Measurements from ENCODE around the gene JPH3. TPM values are rescaled to one million over a fixed set of nuclear protein-coding genes. Genes with fewer than 3 reads are reported as not detected.

The JPH3 gene
- total RNA-seq, 1 experiment from 2014 or later = 32.7 TPM

DNA sequence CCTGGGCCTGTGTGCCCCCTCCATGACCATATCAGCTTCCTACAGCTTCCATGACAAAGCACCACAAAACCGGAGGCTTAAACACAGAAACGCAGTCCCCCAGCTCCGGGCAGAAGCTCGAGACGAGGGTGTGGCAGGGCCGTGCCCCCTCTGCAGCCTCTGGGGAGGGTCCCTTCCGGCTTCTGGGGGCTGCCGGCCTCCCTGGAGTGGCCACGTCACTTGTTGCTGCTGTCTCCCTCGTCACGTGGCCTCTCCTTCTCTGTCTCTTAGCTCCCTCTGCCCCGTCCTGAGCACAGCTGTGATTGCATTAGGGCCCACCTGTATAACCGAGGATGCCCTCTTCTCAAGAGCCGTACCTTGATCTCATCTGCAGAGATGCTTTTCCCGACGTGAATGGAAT lies 64.6 kb downstream of the JPH3 start:
- H3K9ac ChIP-seq (ENCODE audit: extremely low read depth, insufficient read length, low read length) = no peak overlapping the region
- no peak overlapping the region for H4K5ac ChIP-seq (ENCODE audit: insufficient read length, low read depth, low read length)
- H3K18ac ChIP-seq (ENCODE audit: insufficient read length, low read depth, low read length) = no peak overlapping the region
- H3K14ac ChIP-seq (ENCODE audit: insufficient read depth, low read length) = no peak overlapping the region; the same call in 1 of the 2 replicates
- H3K79me1 ChIP-seq (ENCODE audit: insufficient read depth, low read depth, low read length, poor library complexity, severe bottlenecking) = no peaks in the 10 kb centered on the region
- H3K27ac ChIP-seq (ENCODE audit: insufficient read length, low read depth, low read length) = no peak overlapping the region
- Mint-ChIP-seq H3K27ac (no peak overlapping the region), H3K4me1 (peaks cover 6 to 22% of the 10 kb centered on the region in 2 experiments), H3K36me3 (ENCODE audit: insufficient read depth in 1 of 3, low read depth in 3 of 3) (no peaks in the 10 kb centered on the region), H3K4me3 (no peak overlapping the region), H3K27me3 (ENCODE audit: low read depth) (no peaks in the 10 kb centered on the region), H3K9me3 (no peaks in the 10 kb centered on the region)
- no peak overlapping the region for H3K23ac ChIP-seq (ENCODE audit: insufficient read length, low read depth, low read length)
- H2BK12ac ChIP-seq (ENCODE audit: insufficient read length, low read depth, low read length) = no peak overlapping the region
- no peak overlapping the region for H2BK15ac ChIP-seq (ENCODE audit: low read depth, low read length)
- no peaks in the 10 kb centered on the region for H3K79me2 ChIP-seq (ENCODE audit: insufficient read depth, low read length)
- H4K91ac ChIP-seq (ENCODE audit: insufficient read length, low read depth, low read length) = no peak overlapping the region
- no peak overlapping the region for H2AK5ac ChIP-seq (ENCODE audit: insufficient read length, low read length)
- TF ChIP-seq, protein P1, sequence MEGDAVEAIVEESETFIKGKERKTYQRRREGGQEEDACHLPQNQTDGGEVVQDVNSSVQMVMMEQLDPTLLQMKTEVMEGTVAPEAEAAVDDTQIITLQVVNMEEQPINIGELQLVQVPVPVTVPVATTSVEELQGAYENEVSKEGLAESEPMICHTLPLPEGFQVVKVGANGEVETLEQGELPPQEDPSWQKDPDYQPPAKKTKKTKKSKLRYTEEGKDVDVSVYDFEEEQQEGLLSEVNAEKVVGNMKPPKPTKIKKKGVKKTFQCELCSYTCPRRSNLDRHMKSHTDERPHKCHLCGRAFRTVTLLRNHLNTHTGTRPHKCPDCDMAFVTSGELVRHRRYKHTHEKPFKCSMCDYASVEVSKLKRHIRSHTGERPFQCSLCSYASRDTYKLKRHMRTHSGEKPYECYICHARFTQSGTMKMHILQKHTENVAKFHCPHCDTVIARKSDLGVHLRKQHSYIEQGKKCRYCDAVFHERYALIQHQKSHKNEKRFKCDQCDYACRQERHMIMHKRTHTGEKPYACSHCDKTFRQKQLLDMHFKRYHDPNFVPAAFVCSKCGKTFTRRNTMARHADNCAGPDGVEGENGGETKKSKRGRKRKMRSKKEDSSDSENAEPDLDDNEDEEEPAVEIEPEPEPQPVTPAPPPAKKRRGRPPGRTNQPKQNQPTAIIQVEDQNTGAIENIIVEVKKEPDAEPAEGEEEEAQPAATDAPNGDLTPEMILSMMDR (conservative IDR thresholded peaks at IDR 0.05) = no peak
- no peak overlapping the region for H3T11ph ChIP-seq (ENCODE audit: low read length)
- DNase-seq = no peak
- no peaks in the 10 kb centered on the region for H3K4me1 ChIP-seq (ENCODE audit: insufficient read depth, low read length)
- no peaks in the 10 kb centered on the region for H3K9me3 ChIP-seq (ENCODE audit: control insufficient read depth, low read depth, low read length)
- H4K20me1 ChIP-seq (ENCODE audit: control insufficient read depth, insufficient read depth, insufficient read length) = no peaks in the 10 kb centered on the region
- no peaks in the 10 kb centered on the region for H3K23me2 ChIP-seq (ENCODE audit: insufficient read length, low read depth, low read length, poor library complexity, severe bottlenecking)
- no CpG with 5 or more reads among the region's 16 CpGs for WGBS (ENCODE audit: extremely low coverage, insufficient read length, low lambda C conversion rate)
- H4K8ac ChIP-seq (replicated peaks; ENCODE audit: insufficient read length, low read depth, low read length) = no peak overlapping the region
- H2BK120ac ChIP-seq (ENCODE audit: low read depth, low read length, poor library complexity, severe bottlenecking) = no peak overlapping the region
- H3K4me2 ChIP-seq (ENCODE audit: insufficient read depth, insufficient read length, low read length) = no peak overlapping the region
- H3K27me3 ChIP-seq (ENCODE audit: insufficient read depth, low read length) = no peaks in the 10 kb centered on the region
- H3K56ac ChIP-seq (ENCODE audit: insufficient read length, low read depth, low read length) = no peak overlapping the region
- no peak overlapping the region for H2BK20ac ChIP-seq (ENCODE audit: low read depth, low read length, poor library complexity, severe bottlenecking)
- no peak overlapping the region for H3K4ac ChIP-seq (ENCODE audit: low read depth, low read length)
- H2BK5ac ChIP-seq (ENCODE audit: insufficient read length, low read length) = no peak overlapping the region
- H2AFZ ChIP-seq (ENCODE audit: low read length) = no peak overlapping the region

Data from H9 (cell line).